Measurements from ENCODE around the gene DNAJB12.
"Not testable (repeated sequence)": the region's sequence is repeated elsewhere in the genome, so short reads cannot be mapped to it uniquely, and the experiment has no call there.

The DNAJB12 gene

GRCh38 chr10:72315611-72316385, 38.9 kb downstream of the DNAJB12 start:
- DNase-seq (ENCODE audit: low read depth) = peak; percentile 48

- DNase-seq (ENCODE audit: low read depth) = no peak
Measured at GRCh38 chr10:72315054-72315453, 39.7 kb downstream of the DNAJB12 start.

GRCh38 chr10:72314263-72314662, 40.5 kb downstream of the DNAJB12 start:
- no peak for DNase-seq (ENCODE audit: low read depth)

- DNase-seq (ENCODE audit: low read depth) = no peak
Measured at GRCh38 chr10:72312865-72313391, 41.8 kb downstream of the DNAJB12 start.

GRCh38 chr10:72311667-72312066, 43.1 kb downstream of the DNAJB12 start:
- no peak for DNase-seq (ENCODE audit: low read depth)

GRCh38 chr10:72310636-72311035, 44.1 kb downstream of the DNAJB12 start:
- no peak for DNase-seq (ENCODE audit: low read depth)

GRCh38 chr10:72310241-72310633, 44.5 kb downstream of the DNAJB12 start:
- peak; percentile 61 for DNase-seq (ENCODE audit: low read depth)

- DNase-seq (ENCODE audit: low read depth) = no peak
Measured at GRCh38 chr10:72309290-72310240, 45.2 kb downstream of the DNAJB12 start.

GRCh38 chr10:72308320-72308987, 46.3 kb downstream of the DNAJB12 start:
- peak; percentile 95 for DNase-seq (ENCODE audit: low read depth)

- DNase-seq (ENCODE audit: low read depth) = not testable (repeated sequence)
Measured at GRCh38 chr10:72307711-72308110, 47.0 kb downstream of the DNAJB12 start.

GRCh38 chr10:72306215-72306760, 48.4 kb downstream of the DNAJB12 start:
- no peak for DNase-seq (ENCODE audit: low read depth)

- DNase-seq (ENCODE audit: low read depth) = no peak
Measured at GRCh38 chr10:72303424-72304128, 51.1 kb downstream of the DNAJB12 start.

- DNase-seq (ENCODE audit: low read depth) = no peak
Measured at GRCh38 chr10:72298592-72299519, 55.9 kb downstream of the DNAJB12 start.

- DNase-seq (ENCODE audit: low read depth) = peak; percentile 99
Measured at GRCh38 chr10:72297805-72298591, 56.7 kb downstream of the DNAJB12 start.

GRCh38 chr10:72297281-72297804, 57.4 kb downstream of the DNAJB12 start:
- peak; percentile 99 for DNase-seq (ENCODE audit: low read depth)

- not testable (repeated sequence) for DNase-seq (ENCODE audit: low read depth)
Measured at GRCh38 chr10:72296829-72297280, 57.9 kb downstream of the DNAJB12 start.

GRCh38 chr10:72295330-72295910, 59.3 kb downstream of the DNAJB12 start:
- no peak for DNase-seq (ENCODE audit: low read depth)

- DNase-seq (ENCODE audit: low read depth) = no peak
Measured at GRCh38 chr10:72292223-72292691, 62.5 kb downstream of the DNAJB12 start.

Measured in iris pigment epithelial cell (primary cell).